H7 (cell line): ENCODE data around the gene RPA3. TPM values are rescaled to one million over a fixed set of nuclear protein-coding genes. Genes with fewer than 3 reads are reported as not detected.
"Not testable (repeated sequence)": the region's sequence is repeated elsewhere in the genome, so short reads cannot be mapped to it uniquely, and the experiment has no call there.

Source experiments
- DNase-seq: peaks from one replicate; pipeline ENCODE4 v3.0.0; 2012
- H3K27me3 ChIP-seq: 2 replicates; pipeline ENCODE4 v1.6.0; 2011; ENCODE audit warnings: mild to moderate bottlenecking, low read length; ENCODE audit not compliant: control insufficient read depth, insufficient read depth
- H3K36me3 ChIP-seq: replicated peaks from 2 replicates; pipeline ENCODE4 v1.5.1; 2011; ENCODE audit warnings: low read length; ENCODE audit not compliant: control insufficient read depth, insufficient read depth
- H3K4me3 ChIP-seq: 2 replicates; pipeline ENCODE4 v1.5.1; 2011; ENCODE audit warnings: low read depth, mild to moderate bottlenecking, control low read depth, low read length, moderate library complexity; ENCODE audit not compliant: insufficient read depth
- total RNA-seq: library from RNA; depleted of rRNA; stranded (reverse); fragments of >200 nt; shearing (Covaris generic); gene quantifications from 2 replicates; pipeline ENCODE4 v1.2.3, GENCODE V29; 2014

RPA3 gene
- total RNA-seq, 1 experiment from 2014 or later: 59.9 TPM

DNA sequence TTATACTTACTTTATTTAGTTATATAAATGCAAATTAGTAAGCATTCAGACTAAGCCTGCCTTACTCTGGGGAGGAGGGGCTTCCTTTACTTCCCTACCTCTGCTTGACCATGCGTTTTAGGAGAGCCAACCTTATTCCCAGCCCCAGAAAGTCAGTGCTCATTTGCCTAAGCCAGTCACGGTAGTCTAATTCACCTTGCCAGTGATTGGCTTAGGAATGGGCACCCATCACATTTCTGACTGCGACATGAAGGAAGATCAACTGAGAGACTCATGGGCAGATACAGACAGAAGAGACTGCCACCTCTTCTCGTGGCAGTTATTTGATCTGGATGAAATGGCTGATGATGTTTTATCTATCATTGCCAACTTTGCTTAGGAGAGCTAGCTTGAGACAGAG, 29.5 kb downstream of the RPA3 start:
- Histone ChIP-seq H3K36me3 (no peaks in the 10 kb centered on the region), H3K27me3 (no peaks in the 10 kb centered on the region), H3K4me3 (no peak overlapping the region)
- no peak for DNase-seq

GRCh38 chr7:7688310-7688709, 30.1 kb downstream of the RPA3 start:
- no peak for DNase-seq
- Histone ChIP-seq H3K27me3 (no peaks in the 10 kb centered on the region), H3K4me3 (no peak overlapping the region), H3K36me3 (no peaks in the 10 kb centered on the region)

DNA sequence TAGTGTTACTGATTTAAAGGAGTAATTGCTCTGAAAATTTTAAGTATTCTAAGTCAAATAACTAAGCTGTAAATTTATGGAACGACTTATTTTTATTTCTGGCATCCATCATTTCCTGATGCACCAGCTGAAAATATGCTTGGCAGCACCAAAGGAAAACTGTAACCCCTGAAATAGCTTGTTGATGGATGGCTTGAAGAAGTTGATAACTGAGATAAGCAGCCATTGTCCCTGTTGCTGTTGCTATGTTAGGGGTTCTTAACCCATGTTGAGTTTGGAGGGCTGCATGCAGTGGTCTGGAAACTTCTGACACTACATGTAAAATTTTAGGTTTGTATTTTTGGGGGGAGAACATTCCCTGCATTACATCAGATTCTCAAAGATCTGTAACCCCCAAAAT, 30.6 kb downstream of the RPA3 start:
- Histone ChIP-seq H3K36me3 (no peaks in the 10 kb centered on the region), H3K4me3 (no peak overlapping the region), H3K27me3 (no peaks in the 10 kb centered on the region)
- DNase-seq: no peak

DNA sequence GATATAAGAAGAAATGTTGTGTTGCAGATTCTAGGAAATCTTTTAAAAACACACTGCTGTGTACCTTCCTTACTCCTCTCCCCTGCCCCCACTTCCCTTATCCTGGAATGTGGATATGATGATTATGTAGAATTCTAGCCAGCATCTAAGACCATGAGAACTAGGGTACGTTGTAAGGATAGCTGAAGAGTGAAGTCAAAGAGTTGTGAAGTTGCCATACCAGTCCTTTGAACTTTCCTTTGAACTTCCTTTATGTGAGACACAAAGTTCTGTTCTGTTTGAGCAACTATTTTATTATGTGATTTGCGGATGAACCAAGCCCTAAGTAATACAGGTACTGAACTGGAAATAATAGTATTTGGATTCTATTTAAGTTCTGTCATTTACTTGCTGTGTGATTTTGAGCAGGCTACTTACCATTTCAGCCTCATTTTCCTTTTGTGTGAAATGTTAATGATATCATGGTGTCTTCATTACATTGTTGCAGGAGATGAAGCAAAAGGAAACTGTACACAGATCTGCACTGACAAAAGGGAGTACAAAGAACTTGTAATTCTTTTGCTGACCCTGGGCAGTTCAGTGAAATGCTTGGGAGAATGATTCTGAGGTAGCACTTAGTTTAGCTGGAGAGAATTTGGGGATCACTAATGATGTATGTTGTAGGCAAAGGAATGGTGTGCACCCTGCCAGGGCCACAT, 31.4 kb downstream of the RPA3 start:
- no peaks in the 10 kb centered on the region for H3K27me3 ChIP-seq
- no peak for DNase-seq
- H3K4me3 ChIP-seq: no peak overlapping the region
- H3K36me3 ChIP-seq: no peaks in the 10 kb centered on the region

DNA sequence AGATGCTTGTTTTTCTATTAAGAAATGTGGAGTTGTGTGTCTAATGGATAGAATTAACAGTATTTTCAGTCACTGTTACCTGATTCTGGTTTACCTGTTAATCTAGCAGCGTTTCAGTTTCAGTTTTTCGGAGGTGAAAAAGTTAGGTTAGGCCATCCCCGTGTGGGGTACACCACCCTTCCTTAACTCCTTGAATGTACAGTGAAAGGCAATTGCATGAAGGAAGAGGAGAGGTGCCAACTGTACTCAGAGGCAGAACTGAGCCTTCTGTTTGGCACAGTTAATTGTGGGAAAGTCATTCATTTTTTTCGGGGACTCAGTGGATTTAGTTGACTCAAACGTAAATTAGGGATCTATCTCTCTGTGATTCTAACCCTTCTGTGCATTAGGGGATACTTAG, 35.5 kb downstream of the RPA3 start:
- DNase-seq: no peak
- no peak overlapping the region for H3K4me3 ChIP-seq
- no peaks in the 10 kb centered on the region for H3K27me3 ChIP-seq
- H3K36me3 ChIP-seq: no peaks in the 10 kb centered on the region

GRCh38 chr7:7681936-7682329, 36.5 kb downstream of the RPA3 start:
- no peak for DNase-seq
- Histone ChIP-seq H3K36me3 (no peaks in the 10 kb centered on the region), H3K4me3 (no peak overlapping the region), H3K27me3 (no peaks in the 10 kb centered on the region)

GRCh38 chr7:7681191-7681935, 37.0 kb downstream of the RPA3 start:
- Histone ChIP-seq H3K4me3 (no peak overlapping the region), H3K36me3 (no peaks in the 10 kb centered on the region), H3K27me3 (no peaks in the 10 kb centered on the region)
- no peak for DNase-seq

GRCh38 chr7:7679640-7680039, 38.8 kb downstream of the RPA3 start:
- not testable (repeated sequence) for H3K27me3 ChIP-seq, DNase-seq, H3K36me3 ChIP-seq, H3K4me3 ChIP-seq

DNA sequence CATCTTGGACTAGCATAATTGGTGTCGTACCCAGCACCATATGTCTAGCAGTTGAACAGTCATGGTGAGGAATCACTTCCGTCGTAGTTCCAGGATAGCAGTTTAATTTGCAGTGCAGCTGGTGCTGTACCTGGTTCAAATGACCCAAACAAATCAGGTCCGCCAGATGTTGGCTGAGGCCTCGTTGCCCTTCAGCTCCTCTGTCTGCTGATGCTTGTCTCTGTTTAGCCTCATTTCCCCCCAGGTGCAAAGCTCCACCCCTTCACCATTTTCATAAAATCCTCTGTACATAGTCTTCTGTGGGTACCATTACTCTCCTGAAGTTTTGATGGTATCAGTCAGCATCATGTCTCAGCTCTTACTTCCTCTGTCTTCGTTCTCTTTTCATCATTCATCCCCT, 42.7 kb downstream of the RPA3 start:
- no peak overlapping the region for H3K4me3 ChIP-seq
- no peak for DNase-seq
- no peaks in the 10 kb centered on the region for H3K27me3 ChIP-seq
- H3K36me3 ChIP-seq: no peaks in the 10 kb centered on the region

- DNase-seq: no peak
- H3K4me3 ChIP-seq: no peak overlapping the region
These were observed 45.2 kb downstream of the RPA3 start for GRCh38 chr7:7673240-7673550.

GRCh38 chr7:7672545-7673239, 45.7 kb downstream of the RPA3 start:
- Histone ChIP-seq H3K27me3 (no peaks in the 10 kb centered on the region), H3K4me3 (no peak overlapping the region), H3K36me3 (no peaks in the 10 kb centered on the region)
- no peak for DNase-seq

More at GRCh38 chr7:7673240-7673550, 45.2 kb downstream of the RPA3 start:
- Histone ChIP-seq H3K27me3 (no peaks in the 10 kb centered on the region), H3K36me3 (no peaks in the 10 kb centered on the region)

DNA sequence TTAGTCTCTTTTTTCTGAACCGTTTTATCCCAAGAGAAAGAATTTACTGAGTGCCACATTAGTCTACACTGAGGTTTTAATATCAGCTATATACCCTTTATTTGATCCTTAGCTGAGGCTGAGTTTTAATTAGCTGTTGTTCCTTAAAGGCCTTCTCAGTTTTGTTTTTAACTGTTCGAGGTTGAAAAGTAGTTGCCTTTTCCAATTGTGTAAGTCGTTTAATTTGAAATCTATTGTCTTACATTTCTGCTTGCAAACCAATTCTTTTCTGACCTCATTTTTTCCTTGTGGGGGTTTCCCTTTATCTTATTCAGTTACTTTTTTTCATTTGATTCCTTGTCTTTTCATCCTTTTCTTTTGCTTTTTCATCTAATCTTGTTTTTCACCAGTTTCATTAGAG, 47.0 kb downstream of the RPA3 start:
- H3K36me3 ChIP-seq: no peaks in the 10 kb centered on the region
- DNase-seq: no peak
- H3K4me3 ChIP-seq: no peak overlapping the region
- H3K27me3 ChIP-seq: no peaks in the 10 kb centered on the region

- Histone ChIP-seq H3K4me3 (no peak overlapping the region), H3K36me3 (no peaks in the 10 kb centered on the region), H3K27me3 (no peaks in the 10 kb centered on the region)
- DNase-seq: no peak
These were observed 47.9 kb downstream of the RPA3 start for GRCh38 chr7:7670490-7670889.

DNA sequence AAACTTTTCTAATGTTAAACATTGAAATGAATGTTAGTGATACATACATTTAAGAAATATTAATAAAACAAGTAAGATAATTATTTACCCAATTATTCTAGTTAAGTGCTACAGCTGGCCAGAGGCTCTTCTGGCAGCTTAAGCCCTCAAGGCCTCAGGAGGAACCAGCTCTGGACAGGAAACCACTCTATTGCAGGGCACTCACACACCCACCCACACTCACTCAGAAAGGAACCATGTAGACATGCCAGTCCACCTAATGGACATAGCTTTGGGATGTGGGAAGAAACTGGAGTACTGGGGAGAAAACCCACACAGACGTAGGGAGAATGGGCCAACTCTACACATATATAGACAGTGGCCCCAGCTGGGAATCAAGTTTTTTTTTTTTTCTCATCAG, 49.7 kb downstream of the RPA3 start:
- no peaks in the 10 kb centered on the region for H3K36me3 ChIP-seq
- no peak for DNase-seq
- no peaks in the 10 kb centered on the region for H3K27me3 ChIP-seq
- no peak overlapping the region for H3K4me3 ChIP-seq

DNA sequence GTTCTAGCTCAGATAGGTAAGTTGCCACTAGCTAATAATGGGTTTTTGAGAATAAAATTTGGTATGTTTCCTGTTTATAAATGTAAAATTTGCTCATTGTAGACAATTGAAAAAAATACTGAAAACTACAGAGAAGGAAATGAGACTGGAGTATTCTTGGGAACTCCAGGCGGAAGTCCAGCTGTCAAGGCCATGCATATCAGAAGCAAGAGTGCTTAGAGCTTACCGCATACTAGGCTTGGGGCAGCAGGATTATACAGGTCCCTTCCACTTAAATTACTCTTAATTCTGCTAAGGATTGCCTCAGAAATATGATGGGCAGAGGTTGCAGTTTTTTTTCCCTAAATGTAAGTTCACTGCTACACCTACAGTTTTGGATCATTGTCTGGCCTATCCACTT, 51.2 kb downstream of the RPA3 start:
- H3K27me3 ChIP-seq: no peaks in the 10 kb centered on the region
- H3K36me3 ChIP-seq: no peaks in the 10 kb centered on the region
- no peak for DNase-seq
- H3K4me3 ChIP-seq: no peak overlapping the region
